GM12878 (cell line): ENCODE measurements around the gene CCND2. TPM values are rescaled to one million over a fixed set of nuclear protein-coding genes. Genes with fewer than 3 reads are reported as not detected.

Experiments
- ATAC-seq: fragments of 200-7000 bp; cut with Tn5 transposase; 3 replicates; pipeline ENCODE4 v1.9.1; 2020; ENCODE audit warnings: mild to moderate bottlenecking, moderate library complexity
- BruUV-seq: library from RNA; stranded (reverse); fragments of 400-500 nt; replicated peaks from 2 replicates; lab custom pipeline; 2021; lab: Mats Ljungman, UMichigan
- CTCF ChIA-PET: fragments of 300-600 bp; sonication (Branson Sonifier 250); formaldehyde crosslinking; extraction: SDS; loops from one replicate; lab custom pipeline; 2021; ENCODE audit warnings: inconsistent platforms; lab: Yijun Ruan, JAX
- POLR2A ChIA-PET: fragments of 350-600 bp; formaldehyde crosslinking; extraction: SDS; loops from one replicate; lab custom pipeline; 2021; ENCODE audit warnings: inconsistent platforms; lab: Charles Lee
- RAD21 ChIA-PET: fragments of 300-600 bp; sonication (Branson Sonifier 250); formaldehyde crosslinking; loops from one replicate; lab custom pipeline; 2023; ENCODE audit warnings: antibody characterized with exemption; ENCODE audit not compliant: unreplicated experiment; lab: Charles Lee
- SMC1A ChIA-PET: fragments of 300-600 bp; sonication (Branson Sonifier 250); formaldehyde crosslinking; loops from one replicate; lab custom pipeline; 2023; ENCODE audit not compliant: unreplicated experiment, uncharacterized antibody; lab: Charles Lee
- DNase-seq: peaks from one replicate; pipeline ENCODE4 v3.0.0-alpha.2; 2011; ENCODE audit warnings: low read depth, low spot score
- FAIRE-seq: peaks from 3 replicates; lab custom pipeline; 2011; peaks lifted over from hg19 to GRCh38; lab: Jason Lieb, UNC
- H2AFZ ChIP-seq: 2 replicates; pipeline ENCODE4 v1.6.0; 2011; ENCODE audit warnings: low read depth, low read length, control low read depth; ENCODE audit not compliant: control insufficient read depth
- H3K27ac ChIP-seq: 2 replicates; pipeline ENCODE4 v1.5.1; 2011; ENCODE audit warnings: control low read depth; ENCODE audit not compliant: control insufficient read depth, insufficient read depth
- H3K27me3 ChIP-seq, 2 experiments: replicated peaks in 1 of 2; 2 replicates each; pipeline versions ENCODE4 v1.6.0 to v1.6.1; 2011; ENCODE audit warnings: low read length in 1 of 2; ENCODE audit not compliant: control insufficient read depth in 2 of 2, insufficient read depth in 2 of 2
- H3K36me3 ChIP-seq, 2 experiments: 2 replicates each; pipeline ENCODE4 v1.5.1; 2011; ENCODE audit warnings: low read length in 1 of 2; ENCODE audit not compliant: control insufficient read depth in 2 of 2, insufficient read depth in 2 of 2
- H3K4me1 ChIP-seq: 2 replicates; pipeline ENCODE4 v1.6.1; 2011; ENCODE audit warnings: mild to moderate bottlenecking, low read length, moderate library complexity, mixed read lengths; ENCODE audit not compliant: control insufficient read depth, insufficient read depth
- H3K4me2 ChIP-seq: 2 replicates; pipeline ENCODE4 v1.6.0; 2011; ENCODE audit warnings: control low read depth; ENCODE audit not compliant: control insufficient read depth, insufficient read depth
- H3K4me3 ChIP-seq: fragments of 200-600 bp; sonication (generic); 2 replicates; pipeline ENCODE4 v1.5.1; 2016
- H3K79me2 ChIP-seq: 2 replicates; pipeline ENCODE4 v1.6.0; 2011; ENCODE audit warnings: low read length; ENCODE audit not compliant: control insufficient read depth, insufficient read depth
- H3K9ac ChIP-seq: 2 replicates; pipeline ENCODE4 v1.8.0; 2011; ENCODE audit warnings: low read length, control low read depth, mixed read lengths; ENCODE audit not compliant: control insufficient read depth, insufficient read depth
- H3K9me3 ChIP-seq: replicated peaks from 3 replicates; pipeline ENCODE4 v1.5.1; 2011; ENCODE audit warnings: mild to moderate bottlenecking, low read length; ENCODE audit not compliant: control insufficient read depth, insufficient read depth
- H4K20me1 ChIP-seq: 2 replicates; pipeline ENCODE4 v1.6.0; 2011; ENCODE audit not compliant: control insufficient read depth, insufficient read depth
- DPF2 ChIP-seq: fragments of 450-650 bp; IDR thresholded peaks from 2 replicates; pipeline ENCODE4 v1.6.1; 2017; ENCODE audit warnings: mild to moderate bottlenecking
- EP300 ChIP-seq, 2 experiments: fragments of 150-350 bp in 1 of 2; IDR thresholded peaks; 2 replicates each; pipeline ENCODE4 v1.6.1; 2011 to 2012; ENCODE audit warnings: low read depth in 2 of 2, low read length in 2 of 2, borderline replicate concordance in 1 of 2, improper control_type of control experiment in 1 of 2, inconsistent platforms in 1 of 2; ENCODE audit not compliant: control insufficient read depth in 1 of 2
- FOXM1 ChIP-seq: IDR thresholded peaks from 2 replicates; pipeline ENCODE4 v1.6.1; 2012; ENCODE audit warnings: low read depth, mild to moderate bottlenecking, inconsistent platforms, low read length, moderate library complexity
- HDAC2 ChIP-seq: fragments of 200-600 bp; sonication (generic); IDR thresholded peaks from 2 replicates; pipeline ENCODE4 v1.6.1; 2017
- NBN ChIP-seq: fragments of 450-650 bp; IDR thresholded peaks from 2 replicates; pipeline ENCODE4 v1.6.1; 2016
- POLR2A ChIP-seq: IDR thresholded peaks from 2 replicates; pipeline ENCODE4 v1.6.1; 2011; ENCODE audit warnings: low read depth, mild to moderate bottlenecking, low read length
- ZNF24 ChIP-seq: fragments of 450-650 bp; IDR thresholded peaks from 2 replicates; pipeline ENCODE4 v1.6.1; 2017; ENCODE audit warnings: antibody characterized with exemption, mild to moderate bottlenecking
- WGBS: methylation state at CpG from one replicate; pipeline ENCODE4 v1.1.6; 2016; ENCODE audit warnings: low lambda C conversion rate; ENCODE audit not compliant: insufficient replicate concordance, insufficient coverage; ENCODE audit errors: missing lambda C conversion rate; 5-methylcytosine and 5-hydroxymethylcytosine counted together
- in situ Hi-C: fragments of 300-500 bp; cut with MboI; formaldehyde crosslinking; loops from 9 replicates; pipeline ENCODE4 v1.14.3; 2018; ENCODE audit warnings: mixed read lengths
- intact Hi-C: fragments of 100-400 bp; cut with micrococcal nuclease; formaldehyde crosslinking; loops from one replicate; pipeline ENCODE4 v1.14.2; 2022; ENCODE audit not compliant: unreplicated experiment
- polyA plus RNA-seq, 11 experiments: library from polyadenylated mRNA; depleted of rRNA in 4 of 11; unstranded in 6 of 11; stranded (reverse) in 5 of 11; fragments of >200 nt; fragmentation: Nextera tagmentation in 4 of 11; fragmentation: Illumina TruSeq in 1 of 11; extraction: Ambion mirVana in 4 of 11; extraction: Trizol in 1 of 11; gene quantifications; 1 replicate in 1 of 11; 2 replicates in 10 of 11; pipeline versions ENCODE4 v1.2.1 to v1.2.3, GENCODE V29; 2011 to 2016; ENCODE audit warnings: inconsistent platforms in 2 of 11, missing spikeins in 2 of 11, low read depth in 1 of 11
- total RNA-seq, 4 experiments: library from RNA; depleted of rRNA in 3 of 4; stranded (reverse); fragments of >200 nt in 3 of 4; fragmentation: Illumina TruSeq in 1 of 4; extraction: Trizol in 1 of 4; gene quantifications; 2 replicates each; pipeline versions ENCODE4 v1.2.1 to v1.2.3, GENCODE V29; 2013 to 2021

The CCND2 gene
- total and polyA plus RNA-seq, 10 of the 15 experiments (the other 5 are each of a cell fraction or from before 2014, with no cell fraction given), result 30.1 to 263 (median 152) TPM

GRCh38 chr12:4277205-4277543, 3.6 kb downstream of the CCND2 start:
- in situ Hi-C loops, result loop anchor here (5.0 to 10.0 kb wide), 4 partner anchors 132 to 390 kb away; no protein-coding TSS in a partner anchor
- H3K9ac ChIP-seq, result peak overlapping the region; percentile 53; the same call in 1 of the 2 replicates
- H3K79me2 ChIP-seq, result peaks cover 96% of the 10 kb centered on the region
- H3K27me3 ChIP-seq, result no peaks in the 10 kb centered on the region
- H3K36me3 ChIP-seq, result peaks cover 27 to 40% of the 10 kb centered on the region in 2 experiments
- H3K27ac ChIP-seq, result peak overlapping the region; percentile 17
- H2AFZ ChIP-seq, result no peak overlapping the region
- peaks cover 22% of the 10 kb centered on the region for H4K20me1 ChIP-seq
- no peak for TF ChIP-seq HDAC2
- TF ChIP-seq NBN, result peak; percentile 1; the same call in 1 of the 2 replicates
- TF ChIP-seq EP300 (IDR thresholded peaks at IDR 0.05; ENCODE audit: borderline replicate concordance in 1 of 2, control insufficient read depth in 1 of 2, low read depth in 2 of 2, low read length in 2 of 2), result no peak
- no peak for TF ChIP-seq ZNF24
- 0 out of 2 replicates have a peak, but pooled peaks have one; percentile 18 for TF ChIP-seq DPF2
- 0 out of 2 replicates have a peak, but pooled peaks have one; percentile 0 for TF ChIP-seq FOXM1
- peak; percentile 2; the same call in 1 of the 2 replicates for TF ChIP-seq POLR2A
- intact Hi-C loops, result loop anchor here (1.0 to 10.0 kb wide), 5 partner anchors 158 to 392 kb away; no protein-coding TSS in a partner anchor
- ATAC-seq, result no peak
- WGBS, result 24% methylated on average over 6 of the region's 6 CpGs
- H3K9me3 ChIP-seq, result no peaks in the 10 kb centered on the region
- BruUV-seq, result no TSS peak
- SMC1A ChIA-PET, result interaction anchor here (0.6 to 14.5 kb wide), 37 partner anchors 9 to 406 kb away, joined by 3 to 344 read pairs (median 4); no protein-coding TSS in a partner anchor
- DNase-seq, result no peak
- peak overlapping the region; percentile 99 for H3K4me3 ChIP-seq
- POLR2A ChIA-PET, result interaction anchor here (0.6 to 12.1 kb wide), 18 partner anchors 9 to 282 kb away, joined by 3 to 193 read pairs (median 4); no protein-coding TSS in a partner anchor
- H3K4me1 ChIP-seq, result peaks cover 26% of the 10 kb centered on the region
- no peak for FAIRE-seq
- CTCF ChIA-PET, result interaction anchor here (0.6 to 13.0 kb wide), 54 partner anchors 9 to 393 kb away, joined by 3 to 184 read pairs (median 5); no protein-coding TSS in a partner anchor
- H3K4me2 ChIP-seq, result peak overlapping the region; percentile 76
- RAD21 ChIA-PET, result interaction anchor here (0.8 to 5.7 kb wide), 41 partner anchors 8 to 404 kb away, joined by 3 to 93 read pairs (median 6); partner anchors contain the start of gene PARP11
